A549 treated with dexamethasone at 1 μM for 4 hours (cell line): ENCODE results near the gene ODR4. TPM values are rescaled to one million over a fixed set of nuclear protein-coding genes. Genes with fewer than 3 reads are reported as not detected.

Experiments used
- total RNA-seq: library from RNA; stranded (reverse); fragments of 200-300 nt; extraction: Qiagen RNA extraction; gene quantifications from 5 replicates; pipeline ENCODE4 v1.2.3, GENCODE V29; 2022

ODR4 gene
- 13.8 to 17.5 TPM (median 16.3 TPM) in 5 replicates for total RNA-seq

GRCh38 chr1:186375152-186375928, at the start of gene ODR4, which contains the start of gene TPR:
ODR4 (plus strand) TSS chr1:186375838; CDS start chr1:186379786, 3,948 bp downstream.
TPR (minus strand) TSS chr1:186375253; CDS start chr1:186375028, 225 bp downstream.

GRCh38 chr1:186461014-186461413, 85.4 kb downstream of the ODR4 start, which contains the start of gene PDC:
PDC (minus strand) TSS chr1:186461114; CDS start chr1:186449459, 11,655 bp downstream.

Other genes starting within 250 kb of the ODR4 start
- 0.16 to 0.30 TPM (median 0.18 TPM) in 5 replicates for gene PRG4, start 79.6 kb upstream of the ODR4 start, total RNA-seq
- gene TPR, start 585 bp upstream of the ODR4 start, total RNA-seq = 39.4 to 46.6 TPM (median 43.9 TPM) in 5 replicates
- not detected in 5 replicates for gene PDC, start 85.3 kb downstream of the ODR4 start, total RNA-seq